WTC11 (cell line): ENCODE data around the gene C10orf105. TPM values are rescaled to one million over a fixed set of nuclear protein-coding genes. Genes with fewer than 3 reads are reported as not detected.

ENCODE experiments used
- AR ChIP-seq: fragments of 250-450 bp; sonication (Bioruptor Pico); IDR thresholded peaks from 2 replicates; pipeline ENCODE4 v1.9.0; 2021; ENCODE audit warnings: mild to moderate bottlenecking
- MAX ChIP-seq: sonication (generic); formaldehyde crosslinking; IDR thresholded peaks from 2 replicates; pipeline ENCODE4 v1.8.0; 2022; ENCODE audit warnings: mild to moderate bottlenecking, missing genetic modification reagents
- SOX15 ChIP-seq: fragments of 250-450 bp; sonication (Bioruptor Pico); IDR thresholded peaks from 2 replicates; pipeline ENCODE4 v1.9.0; 2021; ENCODE audit warnings: mild to moderate bottlenecking
- total RNA-seq: library from RNA; stranded (reverse); gene quantifications from 3 replicates; pipeline ENCODE4 v1.2.3, GENCODE V29; 2021

The C10orf105 gene
- total RNA-seq, 1 experiment from 2014 or later = 0.48 TPM

- TF ChIP-seq AR (CRISPR knock-in tag) (no peak), MAX (no peak), SOX15 (CRISPR knock-in tag) (no peak)
Observed at GRCh38 chr10:71661779-71662336, 57.7 kb downstream of the C10orf105 start (continued).

Other genes with a start within 250 kb of the C10orf105 start
- 0.74 to 1.3 TPM (median 0.78 TPM) in 3 replicates for gene VSIR, start 53.7 kb upstream of the C10orf105 start, total RNA-seq
- gene PSAP, start 131.5 kb upstream of the C10orf105 start, total RNA-seq = 397 to 474 TPM (median 462 TPM) in 3 replicates
- 5.6 to 7.0 TPM (median 5.9 TPM) in 3 replicates for gene CHST3, start 244.6 kb upstream of the C10orf105 start, total RNA-seq